ENCODE measurements around the gene RBM4B. TPM values are rescaled to one million over a fixed set of nuclear protein-coding genes. Genes with fewer than 3 reads are reported as not detected.

Gene RBM4B
- total and polyA plus RNA-seq, 2 of the 4 experiments (the other 2 are of a cell fraction), result 23.1 to 26.7 TPM

GRCh38 chr11:66686100-66686785 lies 8.6 kb upstream of the RBM4B start:
- DNase-seq, result no peak
- Histone ChIP-seq H3K23ac (ENCODE audit: low read depth, low read length) (no peak overlapping the region), H3K14ac (replicated peaks; ENCODE audit: low read depth, low read length) (no peak overlapping the region), H3K36me3 (ENCODE audit: control insufficient read depth, insufficient read depth, low read length) (0 out of 2 replicates have a peak, but pooled peaks cover 1% of the 10 kb centered on the region), H3K79me1 (ENCODE audit: low read depth in 1 of 2, low read length in 2 of 2) (no peaks in the 10 kb centered on the region), H4K91ac (ENCODE audit: insufficient read depth, low read depth, low read length) (no peak overlapping the region), H3K4ac (ENCODE audit: low read depth, low read length) (no peak overlapping the region), H3K4me3 (ENCODE audit: insufficient read depth, low read depth, low read length) (no peak overlapping the region), H3K9ac (ENCODE audit: low read depth, low read length) (no peak overlapping the region), H3K4me2 (ENCODE audit: low read depth, low read length) (no peak overlapping the region), H3K27me3 (ENCODE audit: control insufficient read depth, insufficient read depth, low read length) (no peaks in the 10 kb centered on the region; the same call in 1 of the 2 replicates), H2BK15ac (ENCODE audit: low read depth, low read length) (no peak overlapping the region), H3K9me1 (ENCODE audit: insufficient read depth, low read length) (no peaks in the 10 kb centered on the region), H2BK120ac (ENCODE audit: low read depth, low read length) (no peak overlapping the region), H2BK20ac (ENCODE audit: low read depth, low read length) (no peak overlapping the region), H3K56ac (ENCODE audit: extremely low read depth, insufficient read depth, low read length) (no peak overlapping the region), H4K5ac (ENCODE audit: low read depth, low read length) (no peak overlapping the region), H3K27ac (ENCODE audit: insufficient read depth, low read length) (no peak overlapping the region), H3K4me1 (ENCODE audit: control insufficient read depth, insufficient read depth, low read length) (no peaks in the 10 kb centered on the region), H2AK9ac (replicated peaks; ENCODE audit: low read depth, low read length, poor library complexity) (no peak overlapping the region), H2BK5ac (ENCODE audit: low read depth, low read length, poor library complexity, severe bottlenecking) (no peak overlapping the region), H2AFZ (replicated peaks; ENCODE audit: low read length, poor library complexity) (no peak overlapping the region), H4K8ac (ENCODE audit: low read depth in 2 of 2, low read length in 2 of 2) (no peak overlapping the region), H4K20me1 (ENCODE audit: insufficient read depth, low read length) (no peaks in the 10 kb centered on the region; the same call in 1 of the 2 replicates), H2AK5ac (ENCODE audit: low read depth, low read length) (no peak overlapping the region), H3K9me3 (ENCODE audit: control insufficient read depth, insufficient read depth, low read length) (no peaks in the 10 kb centered on the region), H3K18ac (ENCODE audit: low read depth, low read length) (no peak overlapping the region)
- BruUV-seq (replicated peaks), result no TSS peak
- dilution Hi-C loops (cut with HindIII; ENCODE audit: low sequenced_read_pairs, unreplicated experiment) (no loop called here), in situ Hi-C loops (cut with MboI; ENCODE audit: low sequenced_read_pairs) (loop anchor here (10.0 kb wide), 1 partner anchor 281 kb away; no protein-coding TSS in a partner anchor), intact Hi-C loops (cut with micrococcal nuclease) (no loop called here)
- POLR2A ChIA-PET (ENCODE audit: unreplicated experiment), result no interaction called here
- CTCF ChIA-PET, result no interaction called here
- WGBS, 2 experiments (ENCODE audit: extremely low coverage in 2 of 2, insufficient read length in 1 of 2), result 83% methylated on average over 6 of the region's 15 CpGs; no CpG with 5 or more reads in 1 of the 2 experiments
- TF ChIP-seq BHLHE40 (IDR thresholded peaks at IDR 0.05; ENCODE audit: low read depth, low read length) (no peak), CHD1 (IDR thresholded peaks at IDR 0.05; ENCODE audit: low read depth, low read length) (no peak), POLR2A (IDR thresholded peaks at IDR 0.05; ENCODE audit: low read depth, low read length) (no peak), MXI1 (IDR thresholded peaks at IDR 0.05; ENCODE audit: borderline replicate concordance, low read depth, low read length) (no peak)
- TF ChIP-seq, protein P1, sequence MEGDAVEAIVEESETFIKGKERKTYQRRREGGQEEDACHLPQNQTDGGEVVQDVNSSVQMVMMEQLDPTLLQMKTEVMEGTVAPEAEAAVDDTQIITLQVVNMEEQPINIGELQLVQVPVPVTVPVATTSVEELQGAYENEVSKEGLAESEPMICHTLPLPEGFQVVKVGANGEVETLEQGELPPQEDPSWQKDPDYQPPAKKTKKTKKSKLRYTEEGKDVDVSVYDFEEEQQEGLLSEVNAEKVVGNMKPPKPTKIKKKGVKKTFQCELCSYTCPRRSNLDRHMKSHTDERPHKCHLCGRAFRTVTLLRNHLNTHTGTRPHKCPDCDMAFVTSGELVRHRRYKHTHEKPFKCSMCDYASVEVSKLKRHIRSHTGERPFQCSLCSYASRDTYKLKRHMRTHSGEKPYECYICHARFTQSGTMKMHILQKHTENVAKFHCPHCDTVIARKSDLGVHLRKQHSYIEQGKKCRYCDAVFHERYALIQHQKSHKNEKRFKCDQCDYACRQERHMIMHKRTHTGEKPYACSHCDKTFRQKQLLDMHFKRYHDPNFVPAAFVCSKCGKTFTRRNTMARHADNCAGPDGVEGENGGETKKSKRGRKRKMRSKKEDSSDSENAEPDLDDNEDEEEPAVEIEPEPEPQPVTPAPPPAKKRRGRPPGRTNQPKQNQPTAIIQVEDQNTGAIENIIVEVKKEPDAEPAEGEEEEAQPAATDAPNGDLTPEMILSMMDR (conservative IDR thresholded peaks at IDR 0.05; ENCODE audit: low read depth, low read length), result no peak
- ATAC-seq (ENCODE audit: low read depth), result no peak
